ENCODE measurements around the gene APP. TPM values are rescaled to one million over a fixed set of nuclear protein-coding genes. Genes with fewer than 3 reads are reported as not detected.

Gene APP
- total and polyA plus RNA-seq, 10 of the 15 experiments (the other 5 are each of a cell fraction or from before 2014, with no cell fraction given) = 8.8 to 94.9 (median 51.0) TPM

GRCh38 chr21:25845729-25846256, 324.8 kb downstream of the APP start:
- WGBS (ENCODE audit: insufficient coverage, insufficient replicate concordance, low lambda C conversion rate, missing lambda C conversion rate) = under 1% methylated on average over 5 of the region's 5 CpGs
- POLR2A ChIA-PET = no interaction called here
- H3K36me3 ChIP-seq (ENCODE audit: control insufficient read depth in 2 of 2, insufficient read depth in 2 of 2, low read length in 1 of 2) = no peaks in the 10 kb centered on the region
- H3K27ac ChIP-seq (ENCODE audit: control insufficient read depth, insufficient read depth) = no peak overlapping the region
- H3K4me3 ChIP-seq = no peak overlapping the region
- in situ Hi-C loops (cut with MboI) (no loop called here), intact Hi-C loops (cut with micrococcal nuclease; ENCODE audit: unreplicated experiment) (no loop called here)
- peak overlapping the region; percentile 18; the same call in 1 of the 2 replicates for H3K4me2 ChIP-seq (ENCODE audit: control insufficient read depth, insufficient read depth)
- H2AFZ ChIP-seq (ENCODE audit: control insufficient read depth, low read depth, low read length) = no peak overlapping the region; the same call in 1 of the 2 replicates
- no peaks in the 10 kb centered on the region for H3K79me2 ChIP-seq (ENCODE audit: control insufficient read depth, insufficient read depth, low read length)
- no peaks in the 10 kb centered on the region for H3K9me3 ChIP-seq (replicated peaks; ENCODE audit: control insufficient read depth, insufficient read depth, low read length)
- BruUV-seq (replicated peaks) = no TSS peak
- no peaks in the 10 kb centered on the region; a peak in 1 of 4 replicates for H3K27me3 ChIP-seq (replicated peaks in 1 of 2; ENCODE audit: control insufficient read depth in 2 of 2, insufficient read depth in 2 of 2, low read length in 1 of 2)
- H3K4me1 ChIP-seq (ENCODE audit: control insufficient read depth, insufficient read depth, low read length) = no peaks in the 10 kb centered on the region; the same call in 1 of the 2 replicates
- no peaks in the 10 kb centered on the region for H4K20me1 ChIP-seq (ENCODE audit: control insufficient read depth, insufficient read depth)
- no peak for DNase-seq (ENCODE audit: low read depth, low spot score)
- peak; percentile 71 for ATAC-seq
- no peak for FAIRE-seq
- RAD21 ChIA-PET (ENCODE audit: unreplicated experiment) = no interaction called here
- CTCF ChIA-PET = no interaction called here
- H3K9ac ChIP-seq (ENCODE audit: control insufficient read depth, insufficient read depth, low read length) = no peak overlapping the region
- SMC1A ChIA-PET (ENCODE audit: uncharacterized antibody, unreplicated experiment) = no interaction called here
- TF ChIP-seq HDAC2 (IDR thresholded peaks at IDR 0.05) (no peak), POLR2AphosphoS2 (IDR thresholded peaks at IDR 0.05; ENCODE audit: low read depth, low read length) (no peak), RBBP5 (conservative IDR thresholded peaks at IDR 0.05) (no peak), TCF12 (IDR thresholded peaks at IDR 0.05; ENCODE audit: low read depth, low read length) (no peak), MXI1 (IDR thresholded peaks at IDR 0.05; ENCODE audit: low read depth, low read length) (no peak), GABPA (IDR thresholded peaks at IDR 0.05; ENCODE audit: low read depth) (no peak), NFXL1 (IDR thresholded peaks at IDR 0.05; ENCODE audit: borderline replicate concordance) (no peak), SUZ12 (IDR thresholded peaks at IDR 0.05; ENCODE audit: unreplicated experiment) (no peak), SP1 (IDR thresholded peaks at IDR 0.05; ENCODE audit: low read depth, low read length) (no peak), E4F1 (IDR thresholded peaks at IDR 0.05; ENCODE audit: borderline replicate concordance, partially characterized antibody) (no peak), NR2C1 (IDR thresholded peaks at IDR 0.05) (no peak), SMAD1 (IDR thresholded peaks at IDR 0.05; ENCODE audit: low read depth, partially characterized antibody) (no peak), KAT2A (conservative IDR thresholded peaks at IDR 0.05; ENCODE audit: control insufficient read depth, low read depth, low read length) (no peak), IKZF2 (IDR thresholded peaks at IDR 0.05) (no peak), KLF5 (IDR thresholded peaks at IDR 0.05; ENCODE audit: partially characterized antibody) (no peak), BHLHE40 (IDR thresholded peaks at IDR 0.05; ENCODE audit: borderline replicate concordance in 1 of 2, low read depth in 2 of 2, low read length in 1 of 2) (no peak), BMI1 (IDR thresholded peaks at IDR 0.05; ENCODE audit: borderline replicate concordance) (no peak), EGR1 (IDR thresholded peaks at IDR 0.05; ENCODE audit: borderline replicate concordance in 1 of 2, low read depth in 2 of 2, low read length in 2 of 2) (no peak), ZNF217 (IDR thresholded peaks at IDR 0.05) (peak; percentile 57; the same call in 1 of the 2 replicates), FOXM1 (IDR thresholded peaks at IDR 0.05; ENCODE audit: low read depth, low read length) (peak; percentile 75; the same call in 1 of the 2 replicates), NRF1 (conservative IDR thresholded peaks at IDR 0.05; ENCODE audit: low read depth, low read length) (no peak), RCOR1 (conservative IDR thresholded peaks at IDR 0.05; ENCODE audit: low read depth, low read length) (no peak)
- TF ChIP-seq, protein P1, sequence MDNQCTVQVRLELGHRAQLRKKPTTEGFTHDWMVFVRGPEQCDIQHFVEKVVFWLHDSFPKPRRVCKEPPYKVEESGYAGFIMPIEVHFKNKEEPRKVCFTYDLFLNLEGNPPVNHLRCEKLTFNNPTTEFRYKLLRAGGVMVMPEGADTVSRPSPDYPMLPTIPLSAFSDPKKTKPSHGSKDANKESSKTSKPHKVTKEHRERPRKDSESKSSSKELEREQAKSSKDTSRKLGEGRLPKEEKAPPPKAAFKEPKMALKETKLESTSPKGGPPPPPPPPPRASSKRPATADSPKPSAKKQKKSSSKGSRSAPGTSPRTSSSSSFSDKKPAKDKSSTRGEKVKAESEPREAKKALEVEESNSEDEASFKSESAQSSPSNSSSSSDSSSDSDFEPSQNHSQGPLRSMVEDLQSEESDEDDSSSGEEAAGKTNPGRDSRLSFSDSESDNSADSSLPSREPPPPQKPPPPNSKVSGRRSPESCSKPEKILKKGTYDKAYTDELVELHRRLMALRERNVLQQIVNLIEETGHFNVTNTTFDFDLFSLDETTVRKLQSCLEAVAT (IDR thresholded peaks at IDR 0.05) = no peak

Measured in GM12878 (cell line).